ENCODE measurements around the gene TJAP1.

TJAP1 gene

GRCh38 chr6:43477235-43478007 is at the start of gene TJAP1:
TSS of gene TJAP1 (plus strand) at chr6:43477570. CDS start at chr6:43499002, 21,432 bp downstream.
- TF ChIP-seq GATA3 (IDR thresholded peaks at IDR 0.05; ENCODE audit: low read depth, low read length) (no peak), GATA2 (IDR thresholded peaks at IDR 0.05; ENCODE audit: low read depth, low read length) (no peak)

- TF ChIP-seq GATA3 (IDR thresholded peaks at IDR 0.05; ENCODE audit: low read depth, low read length): no peak
- no peak for TF ChIP-seq GATA2 (IDR thresholded peaks at IDR 0.05; ENCODE audit: low read depth, low read length)
Measured at GRCh38 chr6:43428112-43428570, 49.2 kb upstream of the TJAP1 start.

- TF ChIP-seq GATA2 (IDR thresholded peaks at IDR 0.05; ENCODE audit: low read depth, low read length) (no peak), GATA3 (IDR thresholded peaks at IDR 0.05; ENCODE audit: low read depth, low read length) (no peak)
Measured at GRCh38 chr6:43428874-43429273, 48.5 kb upstream of the TJAP1 start.

GRCh38 chr6:43432009-43432945 is 45.1 kb upstream of the TJAP1 start:
- TF ChIP-seq GATA2 (IDR thresholded peaks at IDR 0.05; ENCODE audit: low read depth, low read length) (no peak), GATA3 (IDR thresholded peaks at IDR 0.05; ENCODE audit: low read depth, low read length) (no peak)

- no peak for TF ChIP-seq GATA3 (IDR thresholded peaks at IDR 0.05; ENCODE audit: low read depth, low read length)
Measured at GRCh38 chr6:43433148-43433547, 44.2 kb upstream of the TJAP1 start.

- no peak for TF ChIP-seq GATA3 (IDR thresholded peaks at IDR 0.05; ENCODE audit: low read depth, low read length)
- TF ChIP-seq GATA2 (IDR thresholded peaks at IDR 0.05; ENCODE audit: low read depth, low read length): no peak
Measured at GRCh38 chr6:43434001-43434840, 43.1 kb upstream of the TJAP1 start.

GRCh38 chr6:43434943-43435342 is 42.4 kb upstream of the TJAP1 start:
- TF ChIP-seq GATA2 (IDR thresholded peaks at IDR 0.05; ENCODE audit: low read depth, low read length): no peak
- TF ChIP-seq GATA3 (IDR thresholded peaks at IDR 0.05; ENCODE audit: low read depth, low read length): no peak

- TF ChIP-seq GATA3 (IDR thresholded peaks at IDR 0.05; ENCODE audit: low read depth, low read length) (no peak), GATA2 (IDR thresholded peaks at IDR 0.05; ENCODE audit: low read depth, low read length) (no peak)
Measured at GRCh38 chr6:43435682-43436437, 41.5 kb upstream of the TJAP1 start.

GRCh38 chr6:43436577-43437282 is 40.6 kb upstream of the TJAP1 start:
- TF ChIP-seq GATA3 (IDR thresholded peaks at IDR 0.05; ENCODE audit: low read depth, low read length) (no peak), GATA2 (IDR thresholded peaks at IDR 0.05; ENCODE audit: low read depth, low read length) (no peak)

- TF ChIP-seq GATA2 (IDR thresholded peaks at IDR 0.05; ENCODE audit: low read depth, low read length): no peak
- TF ChIP-seq GATA3 (IDR thresholded peaks at IDR 0.05; ENCODE audit: low read depth, low read length): no peak
Measured at GRCh38 chr6:43437700-43438099, 39.7 kb upstream of the TJAP1 start.

GRCh38 chr6:43442935-43443334 is 34.4 kb upstream of the TJAP1 start:
- TF ChIP-seq GATA2 (IDR thresholded peaks at IDR 0.05; ENCODE audit: low read depth, low read length) (no peak), GATA3 (IDR thresholded peaks at IDR 0.05; ENCODE audit: low read depth, low read length) (no peak)

GRCh38 chr6:43444036-43444435 is 33.3 kb upstream of the TJAP1 start:
- TF ChIP-seq GATA2 (IDR thresholded peaks at IDR 0.05; ENCODE audit: low read depth, low read length): no peak
- TF ChIP-seq GATA3 (IDR thresholded peaks at IDR 0.05; ENCODE audit: low read depth, low read length): no peak
